HG02943 (cell line): Measurements from ENCODE around the gene TBCEL.
"Not testable (repeated sequence)": the region's sequence is repeated elsewhere in the genome, so short reads cannot be mapped to it uniquely, and the experiment has no call there.

Source experiments
- ATAC-seq: cut with Tn5 transposase; IDR thresholded peaks from one replicate; pipeline ENCODE4 v1.9.1; 2021; ENCODE audit warnings: mild to moderate bottlenecking, low read depth, moderate library complexity; ENCODE audit not compliant: unreplicated experiment

Gene TBCEL

GRCh38 chr11:121024989-121025388 lies 1.1 kb downstream of the TBCEL start:
- no peak for ATAC-seq

DNA sequence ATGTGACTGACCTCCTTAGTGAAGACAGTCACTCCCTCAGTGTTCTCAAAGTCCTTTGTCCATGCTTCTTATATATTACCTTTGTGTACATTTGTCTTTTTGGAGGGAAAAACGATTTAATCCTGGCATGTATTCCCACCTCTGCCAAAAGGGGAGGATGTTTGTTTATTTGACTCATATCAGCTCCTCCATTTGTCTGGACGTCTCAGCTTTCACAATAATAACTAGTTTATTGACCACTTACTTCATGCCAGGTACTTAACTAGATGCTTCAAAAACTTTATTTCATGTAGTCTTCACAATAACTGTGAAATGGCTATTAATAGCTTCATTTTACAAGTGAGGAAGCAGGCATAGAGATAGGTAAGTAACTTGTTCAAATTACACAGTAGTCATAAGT lies 5.3 kb downstream of the TBCEL start:
- ATAC-seq: no peak

- no peak for ATAC-seq
Measured at GRCh38 chr11:121029813-121030445, 6.0 kb downstream of the TBCEL start.

DNA sequence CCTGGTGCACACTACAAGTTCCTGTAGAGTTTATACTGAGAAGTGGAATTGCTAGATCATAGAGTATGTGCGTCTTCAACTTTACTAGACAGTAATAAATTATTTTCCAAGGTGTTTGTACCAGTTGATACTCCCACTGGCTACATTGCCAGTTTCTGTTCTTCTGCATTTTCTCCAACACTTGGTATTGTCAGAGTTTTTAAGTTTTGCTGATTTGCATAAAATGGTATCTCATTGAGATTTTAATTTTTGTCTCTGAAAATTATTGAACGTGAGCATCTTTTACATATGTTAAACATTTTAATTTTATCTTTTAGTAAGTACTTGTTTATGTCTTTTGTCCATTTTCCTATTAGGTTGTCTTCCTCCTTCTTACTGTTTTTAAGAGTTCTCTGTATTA lies 7.3 kb downstream of the TBCEL start:
- ATAC-seq: no peak

GRCh38 chr11:121031648-121032047 lies 7.7 kb downstream of the TBCEL start:
- ATAC-seq: not testable (repeated sequence)

- no peak for ATAC-seq
Measured at GRCh38 chr11:121032546-121032945, 8.6 kb downstream of the TBCEL start.

DNA sequence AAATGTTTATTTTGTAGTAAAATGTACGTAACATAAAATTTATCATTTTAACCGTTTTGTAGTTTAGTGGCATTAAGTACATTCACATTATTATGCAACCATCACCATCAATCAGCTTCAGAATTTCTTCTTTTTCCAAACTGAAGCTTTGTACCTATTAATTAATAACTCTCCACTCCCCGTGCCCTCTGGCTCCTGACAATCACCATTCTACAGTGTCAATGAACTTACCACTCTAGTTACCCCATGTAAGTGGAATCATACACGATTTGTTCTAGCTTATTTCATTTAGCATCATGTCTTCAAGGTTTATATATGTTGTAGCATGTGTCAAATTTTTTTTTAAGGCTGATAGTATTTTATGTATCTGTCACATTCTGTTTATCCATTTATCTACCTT lies 9.7 kb downstream of the TBCEL start:
- no peak for ATAC-seq

DNA sequence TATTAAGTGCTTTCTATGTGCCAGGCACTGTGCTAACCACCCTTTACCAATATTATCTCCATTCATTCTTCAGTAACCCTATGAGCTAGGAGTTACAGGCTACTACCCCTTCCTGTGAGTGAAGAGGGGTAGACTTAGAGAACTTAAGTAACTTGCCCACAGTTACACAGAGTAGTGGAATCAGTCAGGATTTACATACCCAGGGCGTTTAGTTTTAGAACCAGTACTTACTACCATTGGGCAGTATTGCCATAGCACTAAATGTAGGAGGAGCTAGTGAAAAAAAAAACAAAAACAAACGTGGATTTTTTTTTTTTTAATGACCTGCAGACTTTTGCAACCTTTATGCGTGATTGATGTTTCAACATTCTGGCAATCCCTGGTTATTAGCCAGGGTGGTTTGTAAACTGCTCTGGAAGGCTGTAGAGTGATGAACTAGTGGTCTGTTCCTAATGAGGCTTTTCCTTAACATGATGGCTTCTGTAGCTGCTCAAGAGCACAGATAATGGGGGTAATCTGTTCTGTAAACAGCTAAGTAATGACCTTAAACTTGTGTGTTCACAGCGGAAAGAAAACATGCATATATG lies 11.4 kb downstream of the TBCEL start:
- no peak for ATAC-seq

DNA sequence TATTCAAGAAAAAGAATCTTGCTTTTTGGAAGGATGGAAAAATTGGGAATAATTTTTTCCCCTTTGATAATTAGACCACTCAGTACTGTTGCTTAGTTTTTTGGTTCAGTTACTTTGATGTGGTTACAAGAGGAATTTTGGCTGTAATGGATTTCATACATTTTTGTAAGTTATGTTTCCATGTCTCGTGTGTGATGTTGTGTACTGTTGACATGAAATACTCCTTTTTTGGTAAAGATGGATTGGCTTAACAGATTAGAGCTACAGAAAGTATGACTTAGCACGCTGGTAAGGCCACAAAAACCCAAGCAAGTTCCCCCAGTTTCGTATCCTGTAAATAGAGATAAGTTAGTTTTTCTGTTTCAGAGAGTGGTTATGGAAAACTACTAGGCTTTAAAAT lies 11.9 kb downstream of the TBCEL start:
- ATAC-seq: no peak

GRCh38 chr11:121037016-121037415 lies 13.1 kb downstream of the TBCEL start:
- no peak for ATAC-seq

- no peak for ATAC-seq
Measured at GRCh38 chr11:121038648-121039409, 14.9 kb downstream of the TBCEL start.

GRCh38 chr11:121039971-121040613 lies 16.2 kb downstream of the TBCEL start:
- no peak for ATAC-seq

DNA sequence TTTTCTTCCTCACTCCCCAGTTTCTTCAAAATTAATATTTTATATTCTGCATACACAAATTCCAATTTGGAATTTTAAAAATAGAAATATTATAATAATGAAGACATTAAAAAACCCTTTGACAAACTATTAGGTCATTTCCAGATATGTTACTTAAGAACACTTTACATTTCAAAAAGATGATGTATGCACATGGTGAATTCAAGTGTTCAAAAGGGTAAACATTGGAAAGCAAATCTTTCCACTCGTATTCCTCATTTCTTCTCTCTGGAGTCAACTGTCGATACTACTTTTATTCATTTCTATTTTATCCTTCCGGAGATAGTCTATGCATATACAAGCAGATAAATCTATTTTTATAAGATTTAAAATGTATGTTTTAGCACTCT lies 16.7 kb downstream of the TBCEL start:
- ATAC-seq: no peak

DNA sequence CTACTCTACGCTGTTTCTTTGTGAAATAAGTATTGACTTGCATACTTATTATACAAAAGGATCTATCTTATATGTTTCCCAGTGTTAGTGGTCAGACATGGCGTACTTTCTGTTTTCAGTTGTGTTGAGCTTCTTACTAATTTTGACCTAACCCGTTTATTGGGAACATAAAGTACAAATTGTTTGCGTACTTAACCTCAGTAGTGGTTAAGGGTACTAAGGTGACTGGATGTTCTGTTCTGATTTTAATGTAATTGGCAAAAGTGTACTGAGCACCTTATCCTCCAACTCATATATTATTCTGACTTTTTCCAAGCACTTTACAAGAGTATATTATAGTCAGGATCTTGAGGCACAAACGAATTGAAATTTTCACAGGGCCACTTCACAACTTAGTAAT lies 17.2 kb downstream of the TBCEL start:
- no peak for ATAC-seq

- no peak for ATAC-seq
Measured at GRCh38 chr11:121042296-121042695, 18.4 kb downstream of the TBCEL start.

DNA sequence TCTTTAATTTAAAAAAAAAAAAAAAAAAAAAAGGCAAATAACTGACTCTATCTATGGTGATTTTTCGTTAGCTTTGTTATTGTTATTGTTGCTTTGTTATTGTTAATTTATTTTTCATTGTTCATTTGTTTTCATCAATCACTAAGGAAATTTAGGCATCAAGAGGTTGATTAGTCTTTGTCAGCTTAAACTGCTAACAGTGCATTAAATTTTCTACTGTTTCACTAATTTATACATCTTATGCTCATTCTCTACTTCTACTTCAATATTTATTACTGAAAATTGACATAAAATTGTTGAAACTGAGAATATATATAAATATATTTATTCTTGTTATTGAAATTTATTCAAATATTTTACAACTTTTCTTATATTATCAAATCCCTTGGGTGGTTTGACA lies 24.0 kb downstream of the TBCEL start:
- no peak for ATAC-seq

DNA sequence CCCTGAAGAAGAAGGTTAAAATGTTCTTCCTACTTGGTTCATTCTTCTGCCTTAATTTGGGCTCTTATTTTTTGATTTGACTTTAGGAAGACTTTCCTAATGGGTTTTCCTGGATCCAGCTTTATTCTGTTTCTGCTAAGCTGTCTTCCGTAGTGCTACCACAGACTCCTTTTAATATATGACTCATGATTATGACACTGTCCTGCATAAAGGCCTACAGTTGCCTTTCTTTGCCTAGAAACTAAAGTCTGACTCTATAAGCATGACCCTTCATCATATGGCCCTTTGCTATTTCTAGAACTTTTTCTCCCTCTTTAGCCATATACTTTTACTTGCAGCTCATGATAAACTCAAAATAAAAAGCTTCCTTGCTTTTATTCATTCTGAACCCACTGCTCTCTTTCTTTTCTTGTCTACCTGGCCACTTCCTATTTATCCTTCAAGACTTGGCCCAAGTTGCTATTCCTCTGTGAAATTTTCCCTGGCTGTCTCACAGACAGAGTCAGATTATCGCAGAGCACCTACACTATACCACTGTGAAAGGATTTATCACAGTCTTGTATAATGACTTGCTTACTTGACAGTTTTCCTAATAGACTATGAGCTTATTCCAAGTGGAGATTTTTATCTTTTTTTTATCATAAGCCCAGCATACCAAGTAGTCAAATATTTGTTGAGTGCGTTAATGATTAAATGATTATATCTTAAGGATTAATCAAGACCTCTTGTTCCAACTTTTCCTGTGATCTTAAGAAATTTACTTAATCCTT lies 24.7 kb downstream of the TBCEL start:
- ATAC-seq: no peak

- no peak for ATAC-seq
Measured at GRCh38 chr11:121053244-121053643, 29.3 kb downstream of the TBCEL start.

DNA sequence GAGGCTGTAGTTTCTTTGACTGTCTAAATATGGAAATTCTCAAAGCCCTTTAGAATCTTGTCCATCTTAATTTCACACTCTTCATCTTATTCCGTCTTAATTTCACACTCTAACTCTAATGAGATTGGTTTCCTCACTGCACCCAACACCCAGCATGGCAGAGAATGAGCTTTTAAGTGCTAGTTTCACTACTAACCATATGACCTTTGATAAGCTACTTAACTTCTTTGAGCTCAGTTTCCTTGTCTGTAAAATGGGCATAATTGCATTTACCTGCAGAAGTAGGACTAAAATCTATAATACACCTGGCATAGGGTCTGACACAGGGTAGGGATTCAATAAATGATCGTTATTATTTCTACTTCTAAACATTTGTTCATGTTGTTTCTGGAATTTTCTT lies 30.4 kb downstream of the TBCEL start:
- no peak for ATAC-seq

DNA sequence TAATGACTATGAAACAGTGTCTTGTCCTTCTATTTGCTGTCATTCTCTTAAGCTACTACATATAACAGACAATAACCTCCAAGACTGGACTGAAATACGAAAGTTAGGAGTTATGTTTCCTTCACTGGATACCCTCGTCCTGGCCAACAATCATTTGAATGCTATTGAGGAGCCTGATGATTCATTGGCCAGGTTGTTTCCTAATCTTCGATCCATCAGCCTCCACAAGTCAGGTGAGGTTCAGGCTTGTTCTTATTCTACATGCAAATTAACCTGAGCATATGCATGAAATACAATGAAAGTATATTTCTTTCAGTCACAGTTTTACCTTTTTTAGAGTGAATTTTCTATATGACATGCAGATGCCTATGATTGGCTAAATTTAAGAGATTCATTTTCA lies 31.2 kb downstream of the TBCEL start:
- no peak for ATAC-seq

DNA sequence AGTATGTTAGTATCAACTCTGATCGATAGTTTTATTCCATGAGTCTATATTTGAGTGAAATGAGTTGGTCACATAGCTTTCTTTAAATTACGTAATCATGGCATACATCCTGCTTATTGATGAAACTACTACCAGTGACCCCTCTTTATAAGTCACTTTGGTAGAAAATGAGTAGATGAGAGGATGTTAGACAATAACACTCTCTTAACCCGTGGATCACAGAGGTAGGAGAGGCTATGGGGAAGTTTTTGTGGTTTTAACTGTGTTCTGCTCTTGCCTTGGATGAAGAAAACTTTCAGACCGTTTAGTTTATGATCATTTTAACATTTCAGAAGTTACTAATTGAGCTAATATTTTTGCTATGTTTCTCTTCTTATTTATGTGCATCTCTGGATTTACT lies 34.0 kb downstream of the TBCEL start:
- ATAC-seq: no peak
